SKM-1 (cell line): ENCODE data around the gene MOCOS.

ENCODE experiments used
- DNase-seq: peaks from one replicate; lab custom pipeline; 2025; ENCODE audit not compliant: unreplicated experiment; lab: John Stamatoyannopoulos, UW

Gene MOCOS

GRCh38 chr18:36176711-36177110 is 10.6 kb upstream of the MOCOS start:
- DNase-seq: no peak

- no peak for DNase-seq
Observed at GRCh38 chr18:36177913-36178312, 9.4 kb upstream of the MOCOS start.

DNA sequence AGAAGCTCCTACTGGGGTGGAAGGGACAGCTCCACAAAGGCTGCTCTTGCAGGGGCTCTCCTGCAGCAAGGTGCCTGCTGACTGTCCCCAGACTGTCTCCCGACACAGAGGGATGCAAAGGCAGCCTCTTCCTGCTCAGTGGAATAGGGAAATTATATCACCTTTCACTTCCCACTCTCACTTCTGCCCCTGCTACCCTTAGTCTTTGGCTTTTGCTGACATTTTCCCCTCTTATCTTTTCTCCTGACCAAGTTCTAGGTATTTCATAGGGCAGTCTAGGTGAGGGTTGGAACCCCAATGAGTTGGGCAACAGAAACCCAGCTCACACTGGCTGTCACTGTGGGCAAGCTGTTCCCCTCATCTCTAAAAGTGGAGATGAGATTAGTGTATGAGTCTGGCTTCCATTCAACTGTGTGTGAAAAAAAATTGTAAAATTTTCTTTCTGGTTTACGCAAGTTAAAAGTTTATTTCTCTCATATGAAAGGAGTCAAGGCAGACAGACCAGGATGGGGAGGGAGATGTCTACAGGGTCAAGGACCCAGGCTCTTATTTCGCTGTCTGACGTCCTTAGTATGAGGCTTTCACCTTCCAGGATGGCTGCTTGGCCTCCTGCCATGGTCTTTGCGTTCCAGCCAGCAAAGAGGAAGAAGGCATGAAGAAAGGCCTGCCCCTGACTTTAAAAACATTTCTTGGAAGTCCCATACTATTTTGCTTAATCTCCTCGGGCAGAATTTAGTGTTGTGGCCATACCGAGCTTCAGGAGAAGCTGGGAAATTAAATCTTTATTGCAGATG is 7.5 kb upstream of the MOCOS start:
- DNase-seq: no peak

GRCh38 chr18:36181441-36181840 is 5.9 kb upstream of the MOCOS start:
- DNase-seq: no peak

DNA sequence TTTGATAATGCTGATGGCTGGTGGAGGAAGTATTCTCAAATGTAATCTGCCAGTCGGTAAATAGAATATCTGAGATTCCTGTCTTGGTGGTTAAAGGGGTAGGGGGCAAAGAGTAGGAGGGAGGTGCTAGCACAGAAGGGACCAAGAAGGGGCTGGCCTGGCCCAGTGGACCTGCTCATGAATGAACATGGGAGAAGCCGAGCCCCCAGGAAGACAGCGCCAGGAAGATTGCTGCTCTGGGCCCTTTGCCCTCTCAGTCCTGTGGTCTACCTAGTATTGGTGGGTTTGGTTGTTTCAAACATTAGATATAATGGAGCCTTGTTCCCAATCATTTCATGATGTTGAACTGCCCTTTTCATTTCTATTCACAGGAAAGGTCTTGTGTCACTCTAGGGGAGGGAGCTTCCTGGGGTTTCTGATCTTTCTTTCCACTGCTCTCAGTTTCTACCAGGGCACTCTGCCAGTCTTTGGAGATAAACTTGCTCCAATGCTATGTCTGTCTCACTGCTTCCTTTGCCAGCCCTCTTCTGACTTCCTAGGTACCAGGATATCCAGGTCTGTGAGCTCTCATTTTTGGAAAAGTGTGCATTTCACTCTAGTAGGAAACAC is 5.3 kb upstream of the MOCOS start:
- no peak for DNase-seq

DNA sequence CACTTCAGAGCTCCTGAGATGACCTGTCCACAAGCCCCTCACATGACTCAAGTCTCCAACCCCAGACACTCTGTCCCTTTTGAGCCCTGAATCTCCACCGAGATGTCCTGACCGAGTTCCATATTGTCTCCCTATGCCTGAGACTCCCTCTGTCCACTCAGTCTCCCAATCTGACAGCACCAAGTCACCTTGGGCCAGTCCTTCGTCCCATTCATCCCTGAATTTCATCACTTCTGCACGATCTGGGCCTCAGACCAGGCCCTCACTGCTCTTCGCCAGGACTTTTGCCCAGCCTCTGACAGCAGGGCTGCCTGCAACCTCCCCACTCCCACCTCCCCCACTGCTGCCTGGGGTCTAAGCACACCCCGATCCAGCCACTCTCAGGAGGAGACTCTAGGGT is 4.3 kb upstream of the MOCOS start:
- no peak for DNase-seq

- DNase-seq: no peak
Observed at GRCh38 chr18:36183987-36184386, 3.3 kb upstream of the MOCOS start.

DNA sequence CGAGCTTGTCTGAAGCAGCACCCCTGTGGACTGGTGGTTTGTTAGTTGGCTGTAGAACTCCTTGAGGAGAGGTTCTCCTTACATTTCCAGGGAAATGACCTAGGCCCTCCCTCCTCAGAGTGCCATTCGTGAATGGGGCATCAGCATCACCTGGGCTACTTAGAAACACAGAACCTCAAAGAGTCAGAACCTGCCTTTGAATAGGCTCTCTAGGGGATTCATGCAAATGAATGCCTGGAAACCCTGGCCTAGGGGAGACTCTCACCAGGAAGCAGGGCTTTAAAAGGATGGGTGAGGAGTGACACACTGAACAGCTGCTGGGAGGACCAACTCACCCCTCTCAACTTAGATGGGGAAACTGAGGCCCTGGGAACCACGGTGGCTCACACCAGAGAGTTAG is 2.1 kb upstream of the MOCOS start:
- DNase-seq: no peak

GRCh38 chr18:36185901-36186460 is 1.3 kb upstream of the MOCOS start:
- no peak for DNase-seq

DNA sequence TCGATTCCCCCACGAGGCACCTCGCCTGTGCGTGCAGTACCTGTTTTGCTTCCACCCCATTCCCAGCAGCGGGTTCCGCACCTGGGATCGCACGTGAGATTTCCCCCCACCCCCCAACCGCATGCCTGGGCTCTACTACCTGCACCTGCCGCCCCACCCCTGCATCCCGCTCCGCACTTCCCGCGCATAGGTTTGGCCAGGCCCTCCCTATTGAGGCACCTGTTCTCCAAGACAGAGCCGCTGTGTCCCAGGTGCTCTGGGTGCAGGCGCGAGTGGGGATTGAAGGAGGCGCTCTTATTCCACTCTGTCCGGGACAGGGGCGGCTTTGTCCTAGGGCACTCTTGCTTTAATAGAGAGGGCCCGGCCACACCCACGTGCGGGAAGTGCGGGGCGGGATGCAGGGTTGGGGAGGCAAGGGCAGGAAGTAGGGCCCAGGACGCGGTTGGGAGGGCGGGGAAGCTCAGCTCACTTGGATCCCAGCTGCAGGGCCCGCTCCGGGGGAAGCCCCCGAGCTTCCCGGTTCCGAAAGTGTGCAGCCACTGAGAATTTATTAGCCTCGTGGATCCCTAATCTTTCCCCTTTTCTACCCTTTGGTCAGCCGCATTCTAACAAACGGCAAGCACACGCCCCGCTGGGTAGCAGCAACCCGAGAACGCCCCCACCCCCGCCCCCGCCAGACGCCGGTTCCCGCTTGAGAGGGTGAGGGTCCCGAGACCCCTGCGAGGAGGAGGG is 670 bp upstream of the MOCOS start:
- no peak for DNase-seq

GRCh38 chr18:36187826-36188721 is 777 bp downstream of the MOCOS start:
- DNase-seq: no peak

GRCh38 chr18:36188916-36189315 is 1.6 kb downstream of the MOCOS start:
- DNase-seq: no peak

DNA sequence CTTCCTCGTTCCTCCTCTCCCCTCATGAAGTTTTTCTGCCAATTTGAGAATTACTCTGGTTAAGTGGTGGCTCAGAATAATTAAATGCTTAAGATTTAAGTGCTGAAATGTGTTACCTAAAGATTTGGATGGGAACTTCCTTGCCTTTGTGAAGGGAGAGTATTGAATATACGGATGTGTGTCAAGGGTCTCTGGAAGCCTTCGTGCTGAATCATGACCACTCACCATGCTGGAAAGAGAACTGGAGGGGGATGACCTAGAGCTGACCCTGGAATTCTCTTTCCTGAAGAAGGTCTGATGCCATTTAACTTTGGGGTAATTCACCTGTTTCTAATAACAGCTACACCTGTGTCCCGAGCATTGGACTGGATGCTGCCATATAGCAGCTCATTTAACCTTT is 2.2 kb downstream of the MOCOS start:
- DNase-seq: no peak

DNA sequence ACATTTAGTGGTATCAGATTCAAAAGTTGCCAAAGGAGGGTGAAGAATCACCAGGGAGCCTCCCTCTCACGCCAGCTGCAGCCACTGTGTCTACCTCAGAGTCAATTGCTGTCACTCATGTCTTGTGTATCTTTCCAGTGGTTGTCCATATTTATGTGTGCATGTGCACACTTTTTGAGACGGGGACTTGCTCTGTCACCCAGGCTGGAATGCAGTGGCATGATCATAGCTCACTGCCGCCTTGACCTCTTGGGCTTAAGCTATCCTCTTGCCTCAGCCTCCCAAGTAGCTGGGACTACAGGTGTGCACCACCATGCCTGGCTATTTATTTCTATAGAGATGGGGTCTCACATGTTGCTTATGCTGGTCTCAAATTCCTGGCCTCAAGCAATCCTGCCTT is 4.0 kb downstream of the MOCOS start:
- no peak for DNase-seq

DNA sequence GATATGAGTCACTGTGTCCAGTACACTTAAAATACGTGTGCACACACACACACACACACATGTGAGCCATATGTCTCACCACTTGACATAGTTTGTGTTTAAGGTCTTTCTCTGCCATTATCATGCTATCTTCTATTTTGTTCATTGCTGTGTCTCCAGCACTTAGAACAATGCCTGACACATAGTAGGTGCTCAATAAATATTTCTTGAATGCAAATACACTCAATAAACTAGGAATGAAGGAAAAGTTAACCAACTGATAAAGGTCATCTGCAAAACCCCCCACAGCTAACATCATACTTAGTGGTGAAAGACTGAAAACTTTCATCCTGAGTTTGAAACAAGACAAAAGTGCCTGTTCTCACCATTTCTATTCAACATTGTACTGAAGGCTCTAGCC is 4.4 kb downstream of the MOCOS start:
- no peak for DNase-seq

DNA sequence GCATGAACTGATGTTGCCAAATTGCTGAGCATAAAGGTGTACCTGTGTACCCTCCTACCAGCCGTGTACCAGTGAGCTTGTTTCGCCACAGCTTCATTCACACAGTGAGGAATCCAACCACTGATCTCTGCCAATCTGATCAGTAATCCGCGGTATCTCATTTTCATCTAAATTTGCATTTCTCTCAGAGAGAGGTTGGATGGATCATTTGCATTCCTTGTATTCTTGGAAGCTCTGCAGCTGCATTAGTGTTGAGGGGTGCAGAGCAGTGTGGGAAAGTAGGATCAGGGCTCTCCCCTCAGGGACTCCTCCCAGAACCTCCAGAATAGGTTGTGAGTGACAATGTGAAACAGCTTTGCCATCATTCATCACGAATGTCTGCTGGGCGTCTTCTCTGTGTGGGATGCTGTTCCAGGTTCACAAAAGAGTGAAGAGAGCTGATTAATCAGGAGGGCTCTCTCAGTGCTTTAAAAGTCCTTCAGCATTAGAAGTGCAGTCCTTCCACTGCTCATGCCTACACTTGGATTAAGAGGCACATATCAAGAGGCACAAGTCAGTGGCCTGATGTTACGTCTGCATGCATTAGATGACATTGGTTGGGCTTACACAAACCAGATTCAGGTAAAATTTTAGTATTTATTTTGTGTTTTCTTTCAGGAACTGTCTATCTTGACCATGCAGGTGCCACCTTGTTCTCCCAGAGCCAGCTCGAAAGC is 7.5 kb downstream of the MOCOS start:
- no peak for DNase-seq

DNA sequence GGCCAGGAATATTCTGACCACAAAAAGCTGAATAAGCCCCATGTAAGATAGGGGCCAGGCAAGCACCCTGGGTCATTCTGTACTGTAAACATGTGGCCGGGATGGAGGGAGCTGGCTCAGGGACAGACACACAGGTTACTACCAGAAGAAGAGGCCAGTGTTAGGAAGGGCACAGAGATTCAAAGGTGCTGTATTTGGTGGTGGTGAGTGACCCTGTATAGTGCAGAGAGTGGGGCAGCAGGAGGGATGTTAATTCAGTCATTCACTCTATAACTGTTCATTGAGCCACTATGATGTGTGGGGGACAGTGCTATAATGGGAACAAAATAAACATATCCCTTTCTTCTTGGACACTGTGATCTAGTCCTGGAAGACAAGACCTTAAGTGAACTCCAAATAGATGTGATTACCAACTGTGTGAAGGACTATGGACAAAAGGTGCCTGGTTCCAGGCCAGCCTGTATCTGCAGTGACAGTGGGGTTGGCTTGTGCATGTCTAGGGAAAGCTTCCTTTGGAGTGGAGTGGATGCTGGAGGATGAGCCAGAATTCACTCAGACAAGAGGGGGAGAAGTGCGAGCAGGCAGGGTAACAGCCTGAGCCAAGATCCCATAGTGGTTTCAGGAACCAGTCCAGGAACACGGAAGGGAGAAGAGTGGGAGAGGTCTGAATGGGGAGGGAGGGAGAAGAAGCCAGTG is 8.3 kb downstream of the MOCOS start:
- no peak for DNase-seq

DNA sequence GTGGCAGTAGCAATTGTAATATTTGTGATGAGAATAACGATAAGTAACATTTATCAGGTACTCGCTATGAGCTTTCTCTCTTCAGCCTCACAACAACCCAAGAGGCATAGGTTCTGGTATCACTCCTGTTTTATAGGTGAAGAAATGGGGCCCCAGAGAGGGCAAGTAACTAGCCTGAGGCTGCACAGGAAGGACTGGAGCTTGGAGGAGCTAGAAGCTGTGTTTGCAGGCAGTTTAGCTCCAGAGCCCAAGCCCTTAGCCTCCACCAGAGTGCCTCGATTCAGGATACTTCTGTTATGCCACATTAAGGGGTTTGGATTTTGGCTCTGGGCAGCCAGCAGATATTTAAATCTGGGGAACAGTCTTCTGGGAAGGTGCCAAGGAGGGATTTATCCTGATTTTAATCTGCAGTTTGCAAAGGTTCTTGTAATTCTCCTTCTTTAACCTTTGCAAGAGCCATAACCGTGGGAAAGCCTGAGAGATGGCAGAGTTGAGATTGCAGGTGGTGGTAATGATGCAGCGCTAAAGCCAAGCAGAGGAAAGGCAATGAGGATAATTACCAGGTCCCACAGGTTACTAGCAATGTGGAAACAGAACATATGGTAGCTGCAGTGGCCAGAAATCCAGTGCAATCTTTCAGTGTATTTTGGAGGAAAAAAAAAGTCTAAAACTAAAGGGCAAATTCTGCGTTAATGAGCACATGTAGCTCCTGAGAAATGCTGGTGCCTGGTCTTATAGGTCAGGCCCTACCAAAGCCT is 9.1 kb downstream of the MOCOS start:
- no peak for DNase-seq
